ENCODE data around the gene GAB4.

GAB4 gene

DNA sequence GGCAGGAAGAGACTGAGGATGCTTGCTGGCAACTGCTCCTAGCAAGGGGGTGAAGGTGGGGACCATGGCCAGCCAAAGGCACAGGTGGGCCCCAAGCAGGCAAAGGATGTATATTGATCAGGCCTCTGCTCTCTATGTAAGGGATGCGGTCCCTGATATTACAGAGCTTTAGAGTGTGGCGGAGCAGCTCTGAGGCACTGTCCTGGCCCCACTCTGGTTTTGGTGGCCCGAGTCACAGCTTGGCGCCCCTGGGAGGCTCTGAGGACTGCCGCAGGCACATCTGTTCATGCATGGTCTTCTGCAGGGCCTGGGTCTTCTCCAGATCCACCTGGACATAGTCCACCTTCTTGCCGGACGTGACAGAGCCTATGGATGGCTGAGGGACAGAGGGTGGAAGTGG is 45.5 kb downstream of the GAB4 start:
- Histone ChIP-seq H3K9ac (ENCODE audit: insufficient read length) (no peak overlapping the region), H3K9me3 (ENCODE audit: low read depth, low read length) (no peaks in the 10 kb centered on the region), H3K27ac (no peak overlapping the region), H3K36me3 (ENCODE audit: insufficient read depth, low read length) (no peaks in the 10 kb centered on the region), H3K4me3 (no peak overlapping the region)
- TF ChIP-seq FOXP2 (optimal IDR thresholded peaks at IDR 0.05; ENCODE audit: control extremely low read depth, extremely low read length, insufficient read depth), result no peak
- no peak for TF ChIP-seq EZH2 (IDR thresholded peaks at IDR 0.05)
- no peak for TF ChIP-seq POLR2AphosphoS5 (IDR thresholded peaks at IDR 0.05; ENCODE audit: borderline replicate concordance, low read depth, low read length)
- DNase-seq (ENCODE audit: low read depth, low spot score), result no peak

DNA sequence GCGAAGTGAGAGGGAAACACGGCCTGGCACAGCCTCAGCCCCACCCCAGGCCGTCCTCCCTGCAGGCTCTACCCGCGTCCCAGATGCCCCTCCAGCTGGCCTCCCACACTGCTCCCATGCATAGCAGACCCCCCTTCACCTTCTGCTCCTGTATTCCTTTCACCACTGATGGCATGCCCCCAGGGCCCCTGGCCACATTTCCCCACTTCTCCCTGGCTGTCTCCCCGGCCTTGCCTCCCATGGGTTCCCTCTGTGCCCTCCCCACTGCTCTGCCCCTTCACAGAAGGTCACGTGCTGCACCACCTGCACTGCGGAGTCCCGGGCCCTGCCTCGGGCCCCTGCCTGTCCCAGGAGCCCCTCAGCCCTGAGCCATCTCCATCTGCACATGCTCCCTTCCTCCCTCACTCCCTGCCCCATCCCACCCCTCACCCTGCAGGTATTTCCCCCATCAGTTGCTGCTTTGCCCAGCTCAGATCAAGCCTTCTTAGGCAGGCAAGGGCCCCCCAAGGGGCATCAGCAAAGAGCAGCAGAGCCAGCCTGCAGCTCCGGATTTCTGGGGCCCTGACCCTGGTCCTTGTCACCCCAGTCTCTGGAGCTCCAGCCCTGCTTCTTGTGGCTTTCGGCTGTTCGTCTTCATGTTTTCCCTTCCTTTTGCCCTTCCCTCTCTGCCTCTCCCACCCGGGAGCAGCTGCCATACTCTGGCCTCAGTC is 46.4 kb downstream of the GAB4 start:
- Histone ChIP-seq H3K27ac (no peak overlapping the region), H3K9ac (ENCODE audit: insufficient read length) (no peak overlapping the region), H3K9me3 (ENCODE audit: low read depth, low read length) (no peaks in the 10 kb centered on the region), H3K36me3 (ENCODE audit: insufficient read depth, low read length) (no peaks in the 10 kb centered on the region), H3K4me3 (no peak overlapping the region)
- TF ChIP-seq FOXP2 (optimal IDR thresholded peaks at IDR 0.05; ENCODE audit: control extremely low read depth, extremely low read length, insufficient read depth) (no peak), POLR2AphosphoS5 (IDR thresholded peaks at IDR 0.05; ENCODE audit: borderline replicate concordance, low read depth, low read length) (no peak), EZH2 (IDR thresholded peaks at IDR 0.05) (no peak)
- DNase-seq (ENCODE audit: low read depth, low spot score), result no peak

DNA sequence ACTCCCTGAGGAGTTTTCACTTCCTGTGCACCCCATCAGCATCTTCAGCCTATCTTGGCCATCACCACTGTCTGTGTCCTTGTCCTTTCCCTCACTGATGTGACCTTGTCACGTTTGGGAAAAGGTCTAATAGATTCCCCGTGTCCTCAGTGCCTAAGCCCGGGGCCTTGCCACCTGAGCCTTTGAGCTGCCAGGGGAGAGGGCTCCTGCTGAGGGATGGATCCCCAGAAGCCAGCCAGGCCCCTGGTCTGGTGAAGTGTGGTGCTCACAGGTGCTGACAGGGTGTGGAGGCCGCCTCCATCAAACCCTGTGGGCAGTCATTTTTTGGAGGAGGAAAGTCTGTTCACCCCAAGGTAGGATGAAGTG is 47.2 kb downstream of the GAB4 start:
- DNase-seq (ENCODE audit: low read depth, low spot score), result no peak
- no peak for TF ChIP-seq POLR2AphosphoS5 (IDR thresholded peaks at IDR 0.05; ENCODE audit: borderline replicate concordance, low read depth, low read length)
- no peak for TF ChIP-seq EZH2 (IDR thresholded peaks at IDR 0.05)
- TF ChIP-seq FOXP2 (optimal IDR thresholded peaks at IDR 0.05; ENCODE audit: control extremely low read depth, extremely low read length, insufficient read depth), result no peak
- H3K9me3 ChIP-seq (ENCODE audit: low read depth, low read length), result no peaks in the 10 kb centered on the region

DNA sequence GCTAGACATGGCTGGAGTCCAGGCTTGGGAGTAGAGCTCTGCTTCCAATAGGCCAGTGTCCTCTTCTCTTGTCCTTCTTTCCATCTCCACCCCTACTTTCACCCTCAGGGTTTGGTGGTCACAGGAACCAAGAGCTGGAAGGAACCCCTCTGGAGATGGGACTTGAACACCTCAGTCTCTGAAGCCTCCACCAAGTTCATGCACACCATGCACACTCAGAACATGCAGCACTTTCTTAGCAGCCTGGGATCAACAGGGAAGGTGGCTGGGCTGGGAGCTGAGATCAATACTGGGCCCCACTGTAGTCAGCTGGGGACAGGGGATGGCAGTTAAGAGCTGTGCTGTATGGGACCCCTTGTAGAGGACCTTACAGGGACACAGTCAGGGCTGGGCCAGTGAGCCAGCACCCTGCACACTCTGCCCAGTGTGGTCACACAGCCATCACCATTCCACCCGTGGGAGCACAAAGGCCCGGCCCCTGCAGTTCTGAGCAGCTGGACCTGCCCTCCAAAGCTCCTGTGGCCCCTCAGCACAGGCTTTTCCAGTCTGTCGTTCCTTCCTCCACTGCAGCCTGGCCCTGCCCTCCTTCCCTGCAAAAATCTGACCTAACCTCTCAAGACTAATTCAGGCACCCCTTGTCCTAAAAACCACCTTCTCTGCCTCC is 47.7 kb downstream of the GAB4 start:
- no peak for DNase-seq (ENCODE audit: low read depth, low spot score)

More for the DNA sequence above, 47.2 kb downstream of the GAB4 start:
- H3K4me3 ChIP-seq, result no peak overlapping the region
- H3K9ac ChIP-seq (ENCODE audit: insufficient read length), result no peak overlapping the region
- H3K27ac ChIP-seq, result no peak overlapping the region
- no peaks in the 10 kb centered on the region for H3K36me3 ChIP-seq (ENCODE audit: insufficient read depth, low read length)

DNA sequence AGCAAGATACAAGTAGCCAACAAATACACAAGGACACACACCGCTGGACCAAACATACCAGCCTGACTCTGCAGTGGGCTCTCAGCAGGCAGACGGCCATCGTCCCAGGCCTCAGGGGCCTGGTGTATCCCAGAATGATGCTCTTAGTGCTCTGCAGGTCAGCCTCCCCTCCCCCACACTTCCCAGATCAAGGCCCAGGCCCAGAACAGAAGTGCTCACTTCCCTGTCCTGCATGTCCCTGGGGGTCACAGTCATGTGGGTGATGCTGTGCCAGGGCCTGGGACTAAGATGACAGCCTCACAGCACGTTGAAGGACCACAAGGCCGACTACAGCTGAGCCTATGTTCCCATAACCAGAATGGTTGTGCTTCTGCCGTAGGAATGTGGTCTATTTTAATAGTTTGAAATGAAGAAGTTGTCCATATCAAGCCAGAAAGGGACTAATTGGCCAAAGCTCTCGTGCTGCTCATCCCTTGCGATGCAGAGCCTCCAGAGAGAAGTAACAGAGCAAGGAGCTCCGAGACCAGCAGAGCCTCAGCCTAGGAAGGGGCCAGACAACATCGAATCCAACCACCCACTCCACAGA is 48.6 kb downstream of the GAB4 start:
- no peaks in the 10 kb centered on the region for H3K9me3 ChIP-seq (ENCODE audit: low read depth, low read length)
- no peaks in the 10 kb centered on the region for H3K36me3 ChIP-seq (ENCODE audit: insufficient read depth, low read length)
- DNase-seq (ENCODE audit: low read depth, low spot score), result no peak
- TF ChIP-seq POLR2AphosphoS5 (IDR thresholded peaks at IDR 0.05; ENCODE audit: borderline replicate concordance, low read depth, low read length) (no peak), FOXP2 (optimal IDR thresholded peaks at IDR 0.05; ENCODE audit: control extremely low read depth, extremely low read length, insufficient read depth) (no peak), EZH2 (IDR thresholded peaks at IDR 0.05) (no peak)
- no peak overlapping the region for H3K4me3 ChIP-seq
- H3K27ac ChIP-seq, result no peak overlapping the region
- H3K9ac ChIP-seq (ENCODE audit: insufficient read length), result no peak overlapping the region

More for the DNA sequence above, 47.7 kb downstream of the GAB4 start:
- Histone ChIP-seq H3K36me3 (ENCODE audit: insufficient read depth, low read length) (no peaks in the 10 kb centered on the region), H3K9me3 (ENCODE audit: low read depth, low read length) (no peaks in the 10 kb centered on the region), H3K4me3 (no peak overlapping the region), H3K9ac (ENCODE audit: insufficient read length) (no peak overlapping the region), H3K27ac (no peak overlapping the region)
- TF ChIP-seq POLR2AphosphoS5 (IDR thresholded peaks at IDR 0.05; ENCODE audit: borderline replicate concordance, low read depth, low read length) (no peak), EZH2 (IDR thresholded peaks at IDR 0.05) (no peak), FOXP2 (optimal IDR thresholded peaks at IDR 0.05; ENCODE audit: control extremely low read depth, extremely low read length, insufficient read depth) (no peak)

DNA sequence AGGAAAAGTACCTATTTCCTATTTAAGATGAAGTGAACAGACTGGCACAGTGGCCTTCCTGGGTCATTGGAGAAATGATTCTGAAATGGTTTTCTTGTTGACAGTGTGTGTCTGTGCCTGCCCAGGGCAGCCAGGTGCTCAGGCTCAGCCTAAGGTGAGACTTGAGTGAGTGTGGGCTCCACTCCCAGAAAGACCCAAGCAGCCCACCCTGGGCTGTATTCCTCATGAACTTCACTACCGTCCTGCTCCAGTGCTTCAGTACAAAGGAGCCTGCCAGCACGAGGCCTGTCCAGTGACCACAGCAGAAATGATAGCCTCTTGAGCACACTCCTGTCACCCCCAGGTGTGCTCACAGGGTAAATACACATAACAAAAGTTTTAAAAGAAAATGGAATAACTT is 49.5 kb downstream of the GAB4 start:
- Histone ChIP-seq H3K4me3 (no peak overlapping the region), H3K36me3 (ENCODE audit: insufficient read depth, low read length) (no peaks in the 10 kb centered on the region), H3K27ac (no peak overlapping the region), H3K9me3 (ENCODE audit: low read depth, low read length) (no peaks in the 10 kb centered on the region), H3K9ac (ENCODE audit: insufficient read length) (no peak overlapping the region)
- no peak for DNase-seq (ENCODE audit: low read depth, low spot score)
- no peak for TF ChIP-seq EZH2 (IDR thresholded peaks at IDR 0.05)
- no peak for TF ChIP-seq FOXP2 (optimal IDR thresholded peaks at IDR 0.05; ENCODE audit: control extremely low read depth, extremely low read length, insufficient read depth)
- TF ChIP-seq POLR2AphosphoS5 (IDR thresholded peaks at IDR 0.05; ENCODE audit: borderline replicate concordance, low read depth, low read length), result no peak

DNA sequence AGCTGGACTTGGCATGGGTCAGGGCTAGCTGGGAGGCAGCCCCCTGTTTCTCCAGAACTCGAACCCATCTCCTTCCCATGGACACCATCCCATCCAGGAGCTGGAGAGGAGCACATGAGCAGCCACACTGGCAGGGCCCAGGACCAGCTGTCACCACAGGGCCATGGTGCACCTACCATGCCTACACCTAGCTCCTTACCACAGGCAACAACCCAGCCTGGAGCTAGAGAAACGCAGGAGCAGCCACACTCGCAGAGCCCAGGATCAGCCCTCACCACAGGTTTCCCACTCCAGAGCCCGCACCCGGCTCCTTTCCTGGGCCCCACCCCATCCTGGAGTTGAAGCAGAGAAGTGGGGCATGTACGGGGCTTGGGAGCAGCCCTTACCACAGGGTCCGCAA is 50.2 kb downstream of the GAB4 start:
- no peaks in the 10 kb centered on the region for H3K36me3 ChIP-seq (ENCODE audit: insufficient read depth, low read length)
- no peak overlapping the region for H3K4me3 ChIP-seq
- DNase-seq (ENCODE audit: low read depth, low spot score), result no peak
- H3K27ac ChIP-seq, result no peak overlapping the region
- no peak overlapping the region for H3K9ac ChIP-seq (ENCODE audit: insufficient read length)
- H3K9me3 ChIP-seq (ENCODE audit: low read depth, low read length), result no peaks in the 10 kb centered on the region
- TF ChIP-seq EZH2 (IDR thresholded peaks at IDR 0.05) (no peak), POLR2AphosphoS5 (IDR thresholded peaks at IDR 0.05; ENCODE audit: borderline replicate concordance, low read depth, low read length) (no peak), FOXP2 (optimal IDR thresholded peaks at IDR 0.05; ENCODE audit: control extremely low read depth, extremely low read length, insufficient read depth) (no peak)

DNA sequence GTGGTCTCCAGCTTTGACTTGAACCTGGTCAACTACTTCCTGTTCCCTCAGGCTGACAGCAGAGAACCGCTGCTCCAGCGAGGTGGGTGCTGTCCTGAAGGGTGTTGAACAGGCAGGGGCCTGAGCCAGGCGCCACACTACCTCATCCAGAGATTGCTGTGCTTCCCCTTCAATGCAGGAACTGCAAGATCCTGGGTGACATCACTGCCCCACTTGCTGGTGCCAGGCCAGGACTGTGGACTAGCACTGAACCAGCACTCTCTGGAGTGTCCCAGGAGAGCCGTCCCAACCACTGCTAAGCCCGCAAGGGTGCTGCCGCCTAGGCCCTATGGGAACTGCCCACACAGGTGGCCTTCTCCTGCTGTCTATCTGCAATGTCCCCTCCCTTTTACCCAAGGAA is 51.7 kb downstream of the GAB4 start:
- no peak overlapping the region for H3K27ac ChIP-seq
- TF ChIP-seq FOXP2 (optimal IDR thresholded peaks at IDR 0.05; ENCODE audit: control extremely low read depth, extremely low read length, insufficient read depth) (no peak), EZH2 (IDR thresholded peaks at IDR 0.05) (no peak), POLR2AphosphoS5 (IDR thresholded peaks at IDR 0.05; ENCODE audit: borderline replicate concordance, low read depth, low read length) (no peak)
- no peak overlapping the region for H3K9ac ChIP-seq (ENCODE audit: insufficient read length)
- no peaks in the 10 kb centered on the region for H3K36me3 ChIP-seq (ENCODE audit: insufficient read depth, low read length)
- no peaks in the 10 kb centered on the region for H3K9me3 ChIP-seq (ENCODE audit: low read depth, low read length)
- no peak for DNase-seq (ENCODE audit: low read depth, low spot score)
- no peak overlapping the region for H3K4me3 ChIP-seq

Measured in SK-N-MC (cell line).